Embryonic facial prominence (tissue), 1 donor: Measurements from ENCODE around the gene GRM1.

Experiments used
- DNase-seq: peaks from one replicate; pipeline ENCODE4 v3.0.0-alpha.2; 2016; ENCODE audit errors: extremely low spot score

The GRM1 gene

GRCh38 chr6:146456886-146457285, 428.0 kb downstream of the GRM1 start:
- DNase-seq = no peak

DNA sequence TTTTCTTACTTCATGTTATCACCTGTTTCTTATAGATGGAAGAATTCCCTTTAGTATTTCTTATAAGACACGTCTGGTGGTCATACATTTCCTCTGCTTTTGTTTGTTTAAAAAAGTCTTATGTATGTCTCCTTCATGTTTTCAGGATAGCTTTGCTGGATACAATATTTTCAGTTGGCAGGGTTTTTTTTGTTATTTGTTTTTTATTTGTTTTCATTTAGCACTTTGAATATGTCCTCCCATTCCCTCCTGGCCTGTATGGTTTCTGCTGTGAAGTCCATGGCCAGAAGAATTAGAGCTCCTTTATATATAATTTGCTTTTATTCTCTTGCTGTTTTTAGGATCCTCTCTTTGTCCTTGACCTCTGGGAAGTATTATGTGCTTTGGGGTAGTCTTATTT, 432.1 kb downstream of the GRM1 start:
- DNase-seq = no peak

DNA sequence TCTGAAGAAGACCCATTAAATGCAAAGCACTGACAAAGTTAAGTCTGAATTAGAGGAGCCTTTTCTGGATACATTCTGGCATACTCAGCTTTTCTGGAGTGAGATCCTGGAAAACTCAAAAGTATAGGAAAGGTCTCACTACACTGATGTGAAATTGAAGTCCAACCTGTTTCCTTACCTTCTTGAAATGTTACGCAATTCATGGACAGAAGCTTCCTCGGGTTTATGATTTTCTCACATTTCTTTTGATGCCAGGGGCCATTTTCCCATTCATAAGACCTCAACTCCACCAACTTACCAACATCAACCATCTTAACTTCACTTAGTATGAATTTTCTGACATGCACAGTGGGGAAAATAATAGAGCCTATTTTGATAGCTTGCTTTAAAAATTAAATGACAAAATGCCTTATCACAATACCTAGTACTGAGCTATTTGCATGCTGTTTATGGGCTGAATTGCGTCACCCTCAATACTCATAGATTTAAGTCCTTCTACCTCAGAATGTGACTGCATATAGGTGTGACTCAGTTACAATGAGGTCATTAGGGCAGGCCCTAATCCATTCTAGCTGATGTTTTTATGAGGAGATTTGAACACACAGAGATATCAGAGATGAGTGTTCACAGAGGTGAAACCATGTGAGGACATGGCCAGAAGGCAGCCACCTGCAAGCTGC, 441.4 kb downstream of the GRM1 start:
- no peak for DNase-seq

GRCh38 chr6:146472918-146473317, 444.1 kb downstream of the GRM1 start:
- no peak for DNase-seq

- no peak for DNase-seq
Observed at GRCh38 chr6:146481527-146481926, 452.7 kb downstream of the GRM1 start.

DNA sequence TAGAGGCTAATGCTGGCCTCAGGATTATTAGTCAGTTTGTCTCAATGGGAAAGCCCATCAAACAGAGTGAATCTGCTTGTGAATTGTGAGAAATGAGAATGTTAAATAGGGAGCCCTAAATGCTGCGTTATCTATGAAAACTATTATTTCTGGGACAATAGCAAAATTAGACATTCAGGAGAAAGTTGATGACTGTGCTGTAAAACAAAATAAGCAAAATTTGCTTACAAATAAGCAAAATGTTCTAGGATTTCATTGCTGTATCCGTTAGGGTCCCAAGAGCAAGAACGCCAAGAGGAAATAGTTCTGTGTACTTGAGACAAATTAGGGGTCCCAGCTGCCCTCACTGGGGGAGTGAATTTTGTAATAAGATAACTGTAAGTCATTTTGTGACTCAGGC, 455.5 kb downstream of the GRM1 start:
- DNase-seq = no peak
